Measurements from ENCODE around the gene CDYL. TPM values are rescaled to one million over a fixed set of nuclear protein-coding genes. Genes with fewer than 3 reads are reported as not detected.

CDYL gene
- total RNA-seq, 2 experiments from 2014 or later: 31.1 to 31.2 TPM

GRCh38 chr6:4809999-4810918 is 34.1 kb downstream of the CDYL start:
- no peak for TF ChIP-seq CTCF (IDR thresholded peaks at IDR 0.05)
- ChIA-PET POLR2A (no interaction called here), CTCF (interaction anchor here (0.9 to 1.1 kb wide), 3 partner anchors 18 to 266 kb away, joined by 3 read pairs; no protein-coding TSS in a partner anchor)
- Mint-ChIP-seq H3K27me3 (no peaks in the 10 kb centered on the region), H3K4me1 (ENCODE audit: low read depth) (peaks cover 73% of the 10 kb centered on the region), H3K4me3 (no peak overlapping the region), H3K27ac (no peak overlapping the region), H3K36me3 (ENCODE audit: low read depth) (peaks cover 19% of the 10 kb centered on the region), H3K9me3 (peaks cover 5% of the 10 kb centered on the region)
- intact Hi-C loops (cut with micrococcal nuclease): no loop called here
- peak; percentile 72 for ATAC-seq
- DNase-seq: no peak

GRCh38 chr6:4812068-4812467 is 35.9 kb downstream of the CDYL start:
- ChIA-PET CTCF (interaction anchor here (1.3 kb wide), 1 partner anchor 30 kb away, joined by 3 read pairs; no protein-coding TSS in a partner anchor), POLR2A (no interaction called here)
- intact Hi-C loops (cut with micrococcal nuclease): no loop called here

GRCh38 chr6:4813055-4813454 is 36.9 kb downstream of the CDYL start:
- ChIA-PET POLR2A (no interaction called here), CTCF (interaction anchor here (0.8 kb wide), 1 partner anchor 15 kb away, joined by 3 read pairs; no protein-coding TSS in a partner anchor)
- H3K27ac Mint-ChIP-seq: no peak overlapping the region
- intact Hi-C loops (cut with micrococcal nuclease): no loop called here
- peaks cover 12% of the 10 kb centered on the region for H3K36me3 Mint-ChIP-seq (ENCODE audit: low read depth)
- H3K4me3 Mint-ChIP-seq: no peak overlapping the region
- no peaks in the 10 kb centered on the region for H3K27me3 Mint-ChIP-seq
- peaks cover 65% of the 10 kb centered on the region for H3K4me1 Mint-ChIP-seq (ENCODE audit: low read depth)
- H3K9me3 Mint-ChIP-seq: peaks cover 5% of the 10 kb centered on the region
- no peak for ATAC-seq
- DNase-seq: no peak
- no peak for TF ChIP-seq CTCF (IDR thresholded peaks at IDR 0.05)

More at GRCh38 chr6:4812068-4812467, 35.9 kb downstream of the CDYL start:
- Mint-ChIP-seq H3K27me3 (no peaks in the 10 kb centered on the region), H3K4me3 (no peak overlapping the region), H3K27ac (no peak overlapping the region), H3K36me3 (ENCODE audit: low read depth) (peaks cover 13% of the 10 kb centered on the region), H3K4me1 (ENCODE audit: low read depth) (peaks cover 65% of the 10 kb centered on the region), H3K9me3 (peaks cover 5% of the 10 kb centered on the region)
- no peak for ATAC-seq
- TF ChIP-seq CTCF (IDR thresholded peaks at IDR 0.05): no peak
- no peak for DNase-seq

GRCh38 chr6:4814212-4814611 is 38.0 kb downstream of the CDYL start:
- ChIA-PET CTCF (interaction anchor here (1.2 kb wide), 1 partner anchor 15 kb away, joined by 3 read pairs; no protein-coding TSS in a partner anchor), POLR2A (no interaction called here)
- H3K27ac Mint-ChIP-seq: no peak overlapping the region
- no peak overlapping the region for H3K4me3 Mint-ChIP-seq
- no peak for TF ChIP-seq CTCF (IDR thresholded peaks at IDR 0.05)
- intact Hi-C loops (cut with micrococcal nuclease): no loop called here
- peaks cover 3% of the 10 kb centered on the region for H3K36me3 Mint-ChIP-seq (ENCODE audit: low read depth)
- H3K27me3 Mint-ChIP-seq: no peaks in the 10 kb centered on the region
- peaks cover 4% of the 10 kb centered on the region for H3K9me3 Mint-ChIP-seq
- peaks cover 68% of the 10 kb centered on the region for H3K4me1 Mint-ChIP-seq (ENCODE audit: low read depth)
- DNase-seq (no peak), ATAC-seq (peak; percentile 34)

- intact Hi-C loops (cut with micrococcal nuclease): no loop called here
- DNase-seq: no peak
- no peak for TF ChIP-seq CTCF (IDR thresholded peaks at IDR 0.05)
- Mint-ChIP-seq H3K4me1 (ENCODE audit: low read depth) (peaks cover 74% of the 10 kb centered on the region), H3K27me3 (no peaks in the 10 kb centered on the region), H3K9me3 (peaks cover 1% of the 10 kb centered on the region), H3K27ac (no peak overlapping the region), H3K4me3 (no peak overlapping the region), H3K36me3 (ENCODE audit: low read depth) (peaks cover 3% of the 10 kb centered on the region)
- CTCF ChIA-PET: no interaction called here
- ATAC-seq: no peak
- POLR2A ChIA-PET: no interaction called here
Observed at GRCh38 chr6:4814987-4815386, 38.8 kb downstream of the CDYL start.

Data from activated CD8-positive, alpha-beta T cell treated with anti-CD3 and anti-CD28 coated beads for 36 hours (primary cell).